Thoracic aorta (tissue), 2 donors: Measurements from ENCODE around the gene CPT1B. TPM values are rescaled to one million over a fixed set of nuclear protein-coding genes. Genes with fewer than 3 reads are reported as not detected.
A peak's percentile ranks its signal among the peaks of the same experiment; 100 is the strongest.

Source experiments
- ATAC-seq: fragments of 150-250 bp; one replicate; pipeline ENCODE4 v1.8.0; 2017; ENCODE audit warnings: low read depth; ENCODE audit not compliant: insufficient number of reproducible peaks, low FRiP score
- DNase-seq: peaks from one replicate; pipeline ENCODE4 v3.0.0-alpha.2; 2020; ENCODE audit warnings: low spot score
- H3K27ac ChIP-seq, 2 donors: fragments of 200-600 bp; sonication (generic); 1 replicate in 1 of 2; 2 replicates in 1 of 2; pipeline ENCODE4 v1.5.1; 2016; ENCODE audit warnings: mild to moderate bottlenecking in 2 of 2, moderate library complexity in 2 of 2
- H3K27me3 ChIP-seq: fragments of 200-600 bp; sonication (generic); replicated peaks from 2 replicates; pipeline ENCODE4 v1.6.0; 2016; ENCODE audit warnings: mild to moderate bottlenecking; ENCODE audit not compliant: insufficient read depth
- H3K36me3 ChIP-seq: fragments of 200-600 bp; sonication (generic); one replicate; pipeline ENCODE4 v1.5.1; 2016
- H3K4me1 ChIP-seq, 2 donors: fragments of 200-600 bp; sonication (generic); 1 replicate in 1 of 2; 2 replicates in 1 of 2; pipeline versions ENCODE4 v1.5.1 to v1.6.0; 2016; ENCODE audit warnings: low read depth in 2 of 2, mild to moderate bottlenecking in 1 of 2; ENCODE audit not compliant: control insufficient read depth in 1 of 2
- H3K4me3 ChIP-seq: fragments of 200-600 bp; sonication (generic); 2 replicates; pipeline ENCODE4 v1.5.1; 2016; ENCODE audit warnings: mild to moderate bottlenecking
- H3K9me3 ChIP-seq: fragments of 200-600 bp; sonication (generic); 2 replicates; pipeline ENCODE4 v1.5.1; 2016
- total RNA-seq, 2 donors: library from RNA; depleted of rRNA; stranded (reverse); fragments of >200 nt; gene quantifications; one replicate each; pipeline versions ENCODE4 v1.1.0 to v1.2.3, GENCODE V29; 2016
- TF ChIP-seq, protein P1 (sequence below): fragments of 200-600 bp; sonication (generic); IDR thresholded peaks from one replicate; pipeline ENCODE4 v1.5.1; 2019; ENCODE audit warnings: antibody characterized with exemption

CPT1B gene
- total RNA-seq, 2 donors from 2014 or later, result 14.6 to 21.4 TPM

DNA sequence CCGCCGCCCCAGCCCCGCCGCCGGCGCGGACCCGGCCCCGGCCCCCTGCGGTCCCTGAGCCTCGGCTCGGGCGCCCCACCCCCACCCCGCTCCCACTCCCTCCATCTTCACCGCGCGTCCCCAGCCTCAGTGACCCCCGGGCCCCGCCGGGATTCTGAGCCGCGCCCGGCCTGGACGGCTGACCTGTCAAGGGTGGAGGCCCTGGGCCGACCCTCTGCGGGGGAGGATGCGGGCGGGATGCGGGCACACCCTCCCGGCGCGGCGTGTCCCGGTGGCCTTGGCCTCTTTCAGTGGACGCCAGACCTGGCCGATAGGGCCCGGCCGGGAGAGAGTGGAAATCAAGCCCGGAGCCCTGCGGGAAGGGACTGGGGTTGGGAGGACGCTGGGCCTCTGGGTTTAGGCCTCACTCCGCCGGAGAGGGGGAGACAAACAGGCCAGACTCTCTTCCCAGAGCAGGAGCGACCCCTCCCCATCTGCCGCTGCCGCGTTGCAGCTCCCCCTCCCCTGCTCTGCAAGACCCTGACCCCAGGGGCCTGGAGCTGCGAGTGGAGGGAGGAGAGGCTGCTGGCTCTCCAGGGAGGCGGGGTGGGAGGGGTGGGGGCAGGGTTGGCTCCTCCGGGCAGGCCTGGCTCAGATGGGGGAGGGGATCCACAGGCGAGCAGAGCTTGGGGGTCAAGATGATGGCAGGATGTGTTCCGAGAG lies 22.9 kb upstream of the CPT1B start:
- DNase-seq (no peak), ATAC-seq (no peak)
- no peak overlapping the region for H3K27ac ChIP-seq
- TF ChIP-seq, protein P1, sequence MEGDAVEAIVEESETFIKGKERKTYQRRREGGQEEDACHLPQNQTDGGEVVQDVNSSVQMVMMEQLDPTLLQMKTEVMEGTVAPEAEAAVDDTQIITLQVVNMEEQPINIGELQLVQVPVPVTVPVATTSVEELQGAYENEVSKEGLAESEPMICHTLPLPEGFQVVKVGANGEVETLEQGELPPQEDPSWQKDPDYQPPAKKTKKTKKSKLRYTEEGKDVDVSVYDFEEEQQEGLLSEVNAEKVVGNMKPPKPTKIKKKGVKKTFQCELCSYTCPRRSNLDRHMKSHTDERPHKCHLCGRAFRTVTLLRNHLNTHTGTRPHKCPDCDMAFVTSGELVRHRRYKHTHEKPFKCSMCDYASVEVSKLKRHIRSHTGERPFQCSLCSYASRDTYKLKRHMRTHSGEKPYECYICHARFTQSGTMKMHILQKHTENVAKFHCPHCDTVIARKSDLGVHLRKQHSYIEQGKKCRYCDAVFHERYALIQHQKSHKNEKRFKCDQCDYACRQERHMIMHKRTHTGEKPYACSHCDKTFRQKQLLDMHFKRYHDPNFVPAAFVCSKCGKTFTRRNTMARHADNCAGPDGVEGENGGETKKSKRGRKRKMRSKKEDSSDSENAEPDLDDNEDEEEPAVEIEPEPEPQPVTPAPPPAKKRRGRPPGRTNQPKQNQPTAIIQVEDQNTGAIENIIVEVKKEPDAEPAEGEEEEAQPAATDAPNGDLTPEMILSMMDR, result no peak
- no peaks in the 10 kb centered on the region for H3K9me3 ChIP-seq
- H3K27me3 ChIP-seq, result peaks cover 8% of the 10 kb centered on the region
- peak overlapping the region; percentile 44 for H3K4me3 ChIP-seq
- no peaks in the 10 kb centered on the region for H3K36me3 ChIP-seq
- no peaks in the 10 kb centered on the region for H3K4me1 ChIP-seq

DNA sequence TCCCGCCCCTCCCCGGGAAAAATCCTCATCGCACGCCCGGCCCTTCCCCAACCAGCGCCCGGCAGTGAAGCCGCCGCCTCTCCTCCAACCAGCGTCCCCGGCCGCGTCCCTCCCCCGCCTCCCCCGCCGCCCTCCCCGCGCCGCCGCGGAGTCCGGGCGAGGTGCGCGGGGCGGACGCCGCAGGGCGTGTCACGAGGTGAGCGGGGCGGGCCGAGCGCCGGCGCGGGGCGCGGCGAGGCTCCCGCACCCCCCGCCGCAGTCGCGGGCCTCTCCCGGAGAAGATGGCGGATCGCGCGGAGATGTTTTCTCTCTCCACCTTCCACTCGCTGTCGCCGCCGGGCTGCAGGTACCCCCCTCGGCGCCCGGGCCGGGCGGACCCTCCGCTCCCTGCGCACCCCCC lies 22.3 kb upstream of the CPT1B start, which contains the start of gene MAPK8IP2:
Gene MAPK8IP2, plus strand, starts transcription at position 256 of the 400 bp plus-strand sequence. Its CDS starts 26 bp downstream, at position 282.
- peak within 1 kb of the TSS; percentile 52 for H3K4me3 ChIP-seq
- peaks cover 8% of the 10 kb centered on the region for H3K27me3 ChIP-seq
- ATAC-seq, result no peak
- no peaks in the 10 kb centered on the region for H3K9me3 ChIP-seq
- no peak for DNase-seq
- no peaks in the 10 kb centered on the region for H3K36me3 ChIP-seq
- no peaks in the 10 kb centered on the region for H3K4me1 ChIP-seq
- TF ChIP-seq, protein P1, result no peak
- H3K27ac ChIP-seq, result no peak within 1 kb of the TSS

DNA sequence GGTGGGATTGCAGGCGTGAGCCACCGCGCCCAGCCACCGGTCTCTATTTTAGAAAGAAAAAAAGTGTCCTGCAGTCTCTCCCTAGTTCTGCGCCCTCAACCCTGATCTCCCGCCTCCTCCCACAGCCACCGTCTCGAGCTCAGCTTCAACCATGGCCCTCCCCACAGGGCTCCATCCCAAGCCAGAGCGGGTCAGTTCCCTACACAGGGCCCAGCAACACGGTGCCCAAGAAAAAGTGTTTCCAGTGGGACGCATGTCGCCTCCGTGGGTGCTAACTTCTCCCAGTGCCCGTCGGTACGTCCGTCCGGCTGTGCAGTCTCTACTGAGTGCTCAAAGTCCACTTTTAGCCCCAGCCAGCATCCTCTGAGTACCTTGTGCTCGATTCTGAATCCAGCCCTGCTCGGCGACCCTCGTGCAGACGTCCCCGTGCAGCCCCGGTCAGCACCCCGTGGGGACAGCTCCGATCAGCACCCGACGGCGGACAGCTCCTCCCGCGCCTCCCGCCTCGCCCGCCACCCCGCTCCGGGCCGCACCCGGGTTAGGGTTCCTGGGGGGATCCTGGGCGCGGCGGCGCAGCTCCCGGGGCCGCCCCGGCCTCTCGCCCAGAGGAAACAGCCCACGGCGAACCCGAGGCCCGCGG lies 21.7 kb upstream of the CPT1B start:
- peaks cover 8% of the 10 kb centered on the region for H3K27me3 ChIP-seq
- no peak for DNase-seq
- H3K4me3 ChIP-seq, result peak overlapping the region; percentile 52
- H3K9me3 ChIP-seq, result no peaks in the 10 kb centered on the region
- ATAC-seq, result peak; percentile 3
- H3K4me1 ChIP-seq, result no peaks in the 10 kb centered on the region
- TF ChIP-seq, protein P1, result no peak
- no peaks in the 10 kb centered on the region for H3K36me3 ChIP-seq
- no peak overlapping the region for H3K27ac ChIP-seq

DNA sequence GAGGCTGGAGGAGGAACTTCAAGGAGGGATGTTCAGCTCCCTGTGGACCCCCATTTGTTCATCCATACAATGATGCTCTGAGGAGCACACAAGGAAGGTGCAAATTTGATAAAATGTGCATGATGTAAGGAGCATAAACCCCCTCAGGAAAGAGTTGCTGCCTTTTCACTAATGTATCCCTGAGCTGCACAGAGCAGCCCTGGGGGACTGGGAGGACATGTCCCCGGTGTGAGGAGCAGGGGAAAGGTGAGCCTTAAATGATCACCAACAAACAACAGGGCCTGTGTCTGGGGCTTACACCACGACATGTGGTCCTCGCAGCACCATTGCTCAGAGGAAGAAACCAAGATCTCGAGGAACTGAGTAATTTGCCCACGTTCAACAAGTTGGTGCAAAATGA lies 18.9 kb upstream of the CPT1B start:
- Histone ChIP-seq H3K9me3 (no peaks in the 10 kb centered on the region), H3K36me3 (no peaks in the 10 kb centered on the region), H3K4me1 (no peaks in the 10 kb centered on the region), H3K4me3 (no peak overlapping the region), H3K27ac (no peak overlapping the region), H3K27me3 (no peaks in the 10 kb centered on the region)
- ATAC-seq (no peak), DNase-seq (no peak)
- TF ChIP-seq, protein P1, result no peak

DNA sequence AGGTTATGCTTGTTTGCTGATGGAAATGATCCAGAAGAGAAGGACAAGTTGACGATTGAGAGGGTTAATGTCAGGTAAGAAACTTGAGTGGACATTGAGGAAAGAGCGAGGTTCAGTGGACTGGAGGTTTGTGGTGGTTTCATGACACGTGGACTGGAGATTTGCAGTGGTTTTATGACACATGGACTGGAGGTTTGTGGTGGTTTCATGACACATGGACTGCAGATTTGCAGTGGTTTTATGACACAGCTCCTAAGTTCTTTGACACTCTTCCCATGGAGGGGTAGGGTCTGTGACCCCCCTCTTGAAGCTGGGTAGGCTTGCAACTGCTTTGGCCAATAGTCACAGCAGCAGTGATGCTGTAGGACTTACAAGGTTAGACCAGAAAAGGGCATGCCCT lies 17.0 kb upstream of the CPT1B start:
- no peaks in the 10 kb centered on the region for H3K27me3 ChIP-seq
- H3K4me1 ChIP-seq, result no peaks in the 10 kb centered on the region
- no peak overlapping the region for H3K27ac ChIP-seq
- TF ChIP-seq, protein P1, result no peak
- DNase-seq (no peak), ATAC-seq (no peak)
- no peak overlapping the region for H3K4me3 ChIP-seq
- H3K9me3 ChIP-seq, result no peaks in the 10 kb centered on the region
- H3K36me3 ChIP-seq, result no peaks in the 10 kb centered on the region
